Osteoblast (primary cell): ENCODE results near the gene WASF2. TPM values are rescaled to one million over a fixed set of nuclear protein-coding genes. Genes with fewer than 3 reads are reported as not detected.
"Not testable (repeated sequence)": the region's sequence is repeated elsewhere in the genome, so short reads cannot be mapped to it uniquely, and the experiment has no call there.

Source experiments
- DNase-seq: peaks from one replicate; pipeline ENCODE4 v3.0.0; 2011; ENCODE audit warnings: low spot score, mixed read lengths; ENCODE audit not compliant: insufficient read length; ENCODE audit errors: missing footprints
- H2AFZ ChIP-seq: 2 replicates; pipeline ENCODE4 v1.6.0; 2011; ENCODE audit warnings: mild to moderate bottlenecking, low read length
- H3K27ac ChIP-seq: 2 replicates; pipeline ENCODE4 v1.5.1; 2011; ENCODE audit warnings: mild to moderate bottlenecking, low read depth, low read length, moderate library complexity
- H3K27me3 ChIP-seq: 2 replicates; pipeline ENCODE4 v1.6.0; 2012; ENCODE audit warnings: mild to moderate bottlenecking, control low read depth, inconsistent platforms, low read length, moderate library complexity; ENCODE audit not compliant: insufficient read depth
- H3K36me3 ChIP-seq: 2 replicates; pipeline ENCODE4 v1.5.1; 2011; ENCODE audit warnings: mild to moderate bottlenecking, low read length, control low read depth, moderate library complexity; ENCODE audit not compliant: insufficient read depth
- H3K4me1 ChIP-seq: 2 replicates; pipeline ENCODE4 v1.5.1; 2011; ENCODE audit warnings: mild to moderate bottlenecking, low read length, control low read depth, moderate library complexity; ENCODE audit not compliant: insufficient read depth
- H3K4me2 ChIP-seq: 2 replicates; pipeline ENCODE4 v1.6.0; 2011; ENCODE audit warnings: mild to moderate bottlenecking, low read length; ENCODE audit not compliant: insufficient read depth
- H3K4me3 ChIP-seq: fragments of 200-600 bp; sonication (generic); 3 replicates; pipeline ENCODE4 v1.5.1; 2012; ENCODE audit warnings: mild to moderate bottlenecking, low read length, inconsistent platforms; ENCODE audit not compliant: insufficient read depth
- H3K79me2 ChIP-seq: 2 replicates; pipeline ENCODE4 v1.6.0; 2012; ENCODE audit warnings: mild to moderate bottlenecking, low read length, control low read depth, inconsistent platforms; ENCODE audit not compliant: insufficient read depth
- H3K9me3 ChIP-seq: 2 replicates; pipeline ENCODE4 v1.5.1; 2011; ENCODE audit warnings: low read depth, low read length, control low read depth
- H4K20me1 ChIP-seq: 2 replicates; pipeline ENCODE4 v1.6.0; 2012; ENCODE audit warnings: mild to moderate bottlenecking, low read length, control low read depth; ENCODE audit not compliant: insufficient read depth
- total RNA-seq: library from RNA; depleted of rRNA; stranded (reverse); fragments of >200 nt; gene quantifications from 2 replicates; pipeline ENCODE4 v1.2.3, GENCODE V29; 2012
- TF ChIP-seq, protein P1 (sequence below): IDR thresholded peaks from 2 replicates; pipeline ENCODE4 v1.5.1; 2011; ENCODE audit warnings: mild to moderate bottlenecking, low read depth, low read length, moderate library complexity; ENCODE audit errors: extremely low read depth

Gene WASF2
- total RNA-seq, 1 donor, result 24.6 TPM

DNA sequence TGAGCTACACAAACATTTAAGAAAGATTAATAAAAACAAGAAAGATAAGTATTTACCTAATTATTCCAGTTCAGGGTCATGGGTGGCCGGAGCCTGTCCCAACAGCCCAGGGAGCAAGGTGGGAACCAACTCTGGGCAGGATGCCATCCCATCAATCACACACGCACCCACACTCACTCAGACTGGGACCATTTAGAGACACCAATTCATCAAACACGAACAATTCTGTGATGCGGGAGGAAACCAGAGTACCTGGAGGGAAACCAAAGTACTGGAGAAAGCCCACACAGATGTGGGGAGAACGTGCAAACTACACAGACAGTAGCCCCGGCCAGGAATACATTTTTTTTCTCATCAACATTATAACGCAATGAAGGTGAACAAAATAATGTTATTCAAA, 16.2 kb downstream of the WASF2 start:
- TF ChIP-seq, protein P1, sequence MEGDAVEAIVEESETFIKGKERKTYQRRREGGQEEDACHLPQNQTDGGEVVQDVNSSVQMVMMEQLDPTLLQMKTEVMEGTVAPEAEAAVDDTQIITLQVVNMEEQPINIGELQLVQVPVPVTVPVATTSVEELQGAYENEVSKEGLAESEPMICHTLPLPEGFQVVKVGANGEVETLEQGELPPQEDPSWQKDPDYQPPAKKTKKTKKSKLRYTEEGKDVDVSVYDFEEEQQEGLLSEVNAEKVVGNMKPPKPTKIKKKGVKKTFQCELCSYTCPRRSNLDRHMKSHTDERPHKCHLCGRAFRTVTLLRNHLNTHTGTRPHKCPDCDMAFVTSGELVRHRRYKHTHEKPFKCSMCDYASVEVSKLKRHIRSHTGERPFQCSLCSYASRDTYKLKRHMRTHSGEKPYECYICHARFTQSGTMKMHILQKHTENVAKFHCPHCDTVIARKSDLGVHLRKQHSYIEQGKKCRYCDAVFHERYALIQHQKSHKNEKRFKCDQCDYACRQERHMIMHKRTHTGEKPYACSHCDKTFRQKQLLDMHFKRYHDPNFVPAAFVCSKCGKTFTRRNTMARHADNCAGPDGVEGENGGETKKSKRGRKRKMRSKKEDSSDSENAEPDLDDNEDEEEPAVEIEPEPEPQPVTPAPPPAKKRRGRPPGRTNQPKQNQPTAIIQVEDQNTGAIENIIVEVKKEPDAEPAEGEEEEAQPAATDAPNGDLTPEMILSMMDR, result no peak
- H2AFZ ChIP-seq, result no peak overlapping the region

DNA sequence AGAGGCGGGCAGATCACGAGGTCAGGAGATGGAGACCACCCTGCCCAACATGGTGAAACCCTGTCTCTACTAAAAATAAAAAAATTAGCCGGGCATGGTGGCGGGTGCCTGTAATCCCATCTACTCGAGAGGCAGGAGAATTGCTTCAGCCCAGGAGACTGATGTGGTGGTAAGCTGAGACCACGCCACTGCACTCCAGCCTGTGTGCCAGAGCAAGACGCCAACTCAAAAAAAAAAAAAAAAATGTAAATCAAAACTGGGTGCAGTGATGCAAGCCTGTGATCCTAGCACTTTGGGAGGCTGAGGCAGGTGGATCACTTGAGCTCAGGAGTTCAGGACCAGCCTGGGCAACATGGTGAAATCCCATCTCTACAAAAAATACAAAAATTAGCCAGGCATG, 17.9 kb downstream of the WASF2 start:
- Histone ChIP-seq H3K79me2 (peaks cover 97% of the 10 kb centered on the region), H4K20me1 (peaks cover 43% of the 10 kb centered on the region)
- not testable (repeated sequence) for DNase-seq, H3K27ac ChIP-seq, H2AFZ ChIP-seq, H3K36me3 ChIP-seq, H3K4me1 ChIP-seq, H3K4me3 ChIP-seq, H3K4me2 ChIP-seq, H3K27me3 ChIP-seq, H3K9me3 ChIP-seq

More for the DNA sequence above, 16.2 kb downstream of the WASF2 start:
- H3K4me2 ChIP-seq, result no peak overlapping the region
- H3K27me3 ChIP-seq, result no peaks in the 10 kb centered on the region
- no peak for DNase-seq
- peaks cover 95% of the 10 kb centered on the region for H3K79me2 ChIP-seq
- no peak overlapping the region for H3K27ac ChIP-seq
- H3K9me3 ChIP-seq, result no peaks in the 10 kb centered on the region
- H4K20me1 ChIP-seq, result peaks cover 53% of the 10 kb centered on the region
- no peak overlapping the region for H3K4me3 ChIP-seq
- H3K4me1 ChIP-seq, result no peaks in the 10 kb centered on the region
- no peaks in the 10 kb centered on the region for H3K36me3 ChIP-seq

DNA sequence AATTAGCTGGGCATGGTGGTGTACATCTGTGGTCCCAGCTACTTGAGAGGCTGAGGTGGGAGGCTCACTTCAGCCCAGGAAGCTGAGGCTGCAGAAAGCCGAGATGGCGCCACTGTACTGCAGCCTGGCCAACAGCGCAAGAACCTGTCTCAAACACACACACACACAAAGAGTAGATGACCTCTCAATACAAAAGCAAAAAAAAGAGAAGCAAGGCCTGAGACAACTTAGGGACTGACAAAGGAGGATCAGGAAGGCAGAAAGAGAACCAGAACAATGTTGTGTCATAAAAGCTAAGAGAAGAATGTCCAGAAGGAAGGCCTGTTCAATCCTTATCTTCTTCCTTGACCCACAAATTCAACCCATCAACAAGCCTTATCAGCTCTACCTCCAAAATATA, 18.5 kb downstream of the WASF2 start:
- peaks cover 2% of the 10 kb centered on the region for H3K36me3 ChIP-seq

DNA sequence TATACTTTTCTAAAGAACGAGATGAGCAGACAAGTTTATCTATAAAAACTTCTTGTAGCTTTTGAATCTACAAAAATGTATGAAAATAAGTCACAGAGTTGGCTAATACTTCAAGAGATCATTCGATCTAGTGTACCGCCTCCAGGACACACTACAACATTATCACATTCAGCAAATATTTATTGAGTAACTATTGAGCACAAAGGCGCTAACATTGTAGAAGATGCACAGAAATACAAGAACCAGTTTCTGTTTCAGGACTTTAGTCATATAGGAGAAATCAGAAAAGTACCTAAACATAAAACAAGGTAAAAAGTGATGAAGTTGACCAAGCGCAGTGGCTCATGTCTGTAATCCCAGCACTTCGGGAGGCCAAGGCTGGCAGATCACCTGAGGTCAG, 20.6 kb downstream of the WASF2 start:
- DNase-seq, result no peak
- Histone ChIP-seq H3K79me2 (peaks cover 97% of the 10 kb centered on the region), H3K4me3 (no peak overlapping the region), H2AFZ (no peak overlapping the region), H4K20me1 (peaks cover 38% of the 10 kb centered on the region), H3K27me3 (no peaks in the 10 kb centered on the region), H3K4me2 (no peak overlapping the region), H3K4me1 (no peaks in the 10 kb centered on the region), H3K36me3 (peaks cover 10% of the 10 kb centered on the region), H3K27ac (no peak overlapping the region), H3K9me3 (no peaks in the 10 kb centered on the region)
- TF ChIP-seq, protein P1, result no peak

More for the DNA sequence above, 18.5 kb downstream of the WASF2 start:
- no peak for DNase-seq
- H3K4me3 ChIP-seq, result no peak overlapping the region
- TF ChIP-seq, protein P1, result no peak
- H3K79me2 ChIP-seq, result peaks cover 97% of the 10 kb centered on the region
- H3K27ac ChIP-seq, result no peak overlapping the region
- H3K4me2 ChIP-seq, result no peak overlapping the region
- no peaks in the 10 kb centered on the region for H3K27me3 ChIP-seq
- no peaks in the 10 kb centered on the region for H3K9me3 ChIP-seq
- peaks cover 40% of the 10 kb centered on the region for H4K20me1 ChIP-seq
- H2AFZ ChIP-seq, result no peak overlapping the region
- H3K4me1 ChIP-seq, result no peaks in the 10 kb centered on the region

DNA sequence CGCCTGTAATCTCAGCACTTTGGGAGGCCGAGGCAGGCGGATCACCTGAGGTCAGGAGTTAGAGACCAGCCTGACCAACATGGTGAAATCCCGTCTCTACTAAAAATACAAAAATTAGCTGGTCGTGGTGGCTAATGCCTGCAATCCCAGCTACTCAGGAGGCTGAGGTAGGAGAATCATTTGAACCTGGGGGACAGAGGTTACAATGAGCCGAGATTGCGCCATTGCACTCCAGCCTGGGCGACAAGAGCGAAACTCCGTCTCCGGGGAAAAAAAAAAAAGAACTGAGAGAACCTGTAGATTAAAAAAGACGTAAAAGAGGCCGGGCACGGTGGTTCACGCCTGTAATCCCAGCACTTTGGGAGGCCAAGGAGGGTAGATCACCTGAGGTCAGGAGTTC, 21.6 kb downstream of the WASF2 start:
- H3K27ac ChIP-seq, H2AFZ ChIP-seq, H3K4me2 ChIP-seq, DNase-seq, H3K27me3 ChIP-seq, H3K4me1 ChIP-seq, H3K9me3 ChIP-seq, H3K4me3 ChIP-seq, H3K36me3 ChIP-seq: not testable (repeated sequence)
- peaks cover 32% of the 10 kb centered on the region for H4K20me1 ChIP-seq
- H3K79me2 ChIP-seq, result peaks cover 96% of the 10 kb centered on the region
